Liver (tissue), 3 donors: Measurements from ENCODE around the gene PIP4K2C.
"Not testable (repeated sequence)": the region's sequence is repeated elsewhere in the genome, so short reads cannot be mapped to it uniquely, and the experiment has no call there.

Source experiments
- EGR1 ChIP-seq, 2 donors: IDR thresholded peaks; 2 replicates each; pipeline ENCODE4 v1.6.1; 2016 to 2018; ENCODE audit warnings: antibody characterized with exemption in 2 of 2, low read depth in 2 of 2
- GABPA ChIP-seq, 2 donors: IDR thresholded peaks in 1 of 2; conservative IDR thresholded peaks in 1 of 2; 2 replicates each; pipeline ENCODE4 v1.6.1; 2016; ENCODE audit warnings: antibody characterized with exemption in 2 of 2, mild to moderate bottlenecking in 1 of 2, moderate library complexity in 1 of 2
- HNF4A ChIP-seq, 2 donors: conservative IDR thresholded peaks; 2 replicates each; pipeline ENCODE4 v1.6.1; 2016; ENCODE audit warnings: antibody characterized with exemption in 2 of 2, mild to moderate bottlenecking in 2 of 2
- JUND ChIP-seq, 2 donors: IDR thresholded peaks; 2 replicates each; pipeline ENCODE4 v1.6.1; 2016; ENCODE audit warnings: antibody characterized with exemption in 2 of 2
- TAF1 ChIP-seq: conservative IDR thresholded peaks from 2 replicates; pipeline ENCODE4 v1.6.1; 2016; ENCODE audit warnings: antibody characterized with exemption, mild to moderate bottlenecking
- TF ChIP-seq, protein P1 (sequence below): fragments of 150-350 bp; IDR thresholded peaks from 2 replicates; pipeline ENCODE4 v1.5.1; 2017; ENCODE audit warnings: improper control_type of control experiment, low read depth, low read length; ENCODE audit not compliant: missing input control
- donor health status: healthy.
- donor health status: healthy.

DNA sequence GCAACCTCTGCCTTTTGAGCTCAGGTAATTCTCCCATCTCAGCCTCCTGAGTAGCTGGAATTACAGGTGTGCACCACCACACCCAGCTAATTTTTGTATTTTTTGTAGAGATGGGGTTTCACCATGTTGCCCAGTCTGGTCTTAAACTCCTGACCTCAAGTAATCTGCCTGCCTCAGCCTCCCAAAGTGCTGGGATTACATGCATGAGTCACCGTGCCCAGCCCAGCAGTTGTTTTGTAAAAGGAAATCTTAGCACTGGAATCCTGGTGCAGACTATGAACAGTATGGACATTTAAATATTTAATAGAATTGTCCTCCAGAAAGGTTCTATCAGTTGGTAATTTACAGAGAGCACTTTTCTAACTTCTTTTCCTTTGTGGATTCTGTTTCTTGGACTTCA, 29.9 kb upstream of the PIP4K2C start:
- not testable (repeated sequence) for TF ChIP-seq EGR1 (IDR thresholded peaks at IDR 0.05; ENCODE audit: low read depth in 2 of 2); JUND (IDR thresholded peaks at IDR 0.05); TAF1; HNF4A (conservative IDR thresholded peaks at IDR 0.05); GABPA (IDR thresholded peaks at IDR 0.05 in 1 of 2, conservative IDR thresholded peaks at IDR 0.05 in 1 of 2)
- TF ChIP-seq, protein P1, sequence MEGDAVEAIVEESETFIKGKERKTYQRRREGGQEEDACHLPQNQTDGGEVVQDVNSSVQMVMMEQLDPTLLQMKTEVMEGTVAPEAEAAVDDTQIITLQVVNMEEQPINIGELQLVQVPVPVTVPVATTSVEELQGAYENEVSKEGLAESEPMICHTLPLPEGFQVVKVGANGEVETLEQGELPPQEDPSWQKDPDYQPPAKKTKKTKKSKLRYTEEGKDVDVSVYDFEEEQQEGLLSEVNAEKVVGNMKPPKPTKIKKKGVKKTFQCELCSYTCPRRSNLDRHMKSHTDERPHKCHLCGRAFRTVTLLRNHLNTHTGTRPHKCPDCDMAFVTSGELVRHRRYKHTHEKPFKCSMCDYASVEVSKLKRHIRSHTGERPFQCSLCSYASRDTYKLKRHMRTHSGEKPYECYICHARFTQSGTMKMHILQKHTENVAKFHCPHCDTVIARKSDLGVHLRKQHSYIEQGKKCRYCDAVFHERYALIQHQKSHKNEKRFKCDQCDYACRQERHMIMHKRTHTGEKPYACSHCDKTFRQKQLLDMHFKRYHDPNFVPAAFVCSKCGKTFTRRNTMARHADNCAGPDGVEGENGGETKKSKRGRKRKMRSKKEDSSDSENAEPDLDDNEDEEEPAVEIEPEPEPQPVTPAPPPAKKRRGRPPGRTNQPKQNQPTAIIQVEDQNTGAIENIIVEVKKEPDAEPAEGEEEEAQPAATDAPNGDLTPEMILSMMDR = not testable (repeated sequence)
